Subcutaneous abdominal adipose tissue (tissue), 5 donors: Measurements from ENCODE around the gene GALNT12.

Experiments used
- H3K27ac ChIP-seq: one replicate; pipeline ENCODE4 v1.7.0; 2013; ENCODE audit warnings: low read depth, mild to moderate bottlenecking, inconsistent platforms, low read length, moderate library complexity
- H3K27me3 ChIP-seq, 5 donors: one replicate each; pipeline ENCODE4 v1.7.0; 2013; ENCODE audit warnings: low read length in 5 of 5, inconsistent platforms in 1 of 5; ENCODE audit not compliant: control insufficient read depth in 5 of 5, insufficient read depth in 4 of 5
- H3K36me3 ChIP-seq, 5 donors: one replicate each; pipeline ENCODE4 v1.7.0; 2013; ENCODE audit warnings: low read length in 5 of 5; ENCODE audit not compliant: control insufficient read depth in 5 of 5, insufficient read depth in 5 of 5
- H3K4me1 ChIP-seq, 5 donors: one replicate each; pipeline ENCODE4 v1.7.0; 2013; ENCODE audit warnings: low read length in 5 of 5, mild to moderate bottlenecking in 3 of 5, moderate library complexity in 1 of 5; ENCODE audit not compliant: control insufficient read depth in 5 of 5, insufficient read depth in 5 of 5
- H3K4me3 ChIP-seq, 5 donors: one replicate each; pipeline ENCODE4 v1.7.0; 2013; ENCODE audit warnings: low read length in 5 of 5, low read depth in 1 of 5
- H3K9ac ChIP-seq, 5 donors: one replicate each; pipeline ENCODE4 v1.7.0; 2013; ENCODE audit warnings: low read length in 5 of 5, mild to moderate bottlenecking in 4 of 5, moderate library complexity in 3 of 5
- H3K9me3 ChIP-seq, 5 donors: one replicate each; pipeline ENCODE4 v1.7.0; 2013; ENCODE audit warnings: low read length in 5 of 5; ENCODE audit not compliant: control insufficient read depth in 5 of 5
- donor health status: healthy.
- donor health status: healthy.
- donor health status: healthy.
- donor health status: healthy.
- donor health status: healthy.

GALNT12 gene, protein sequence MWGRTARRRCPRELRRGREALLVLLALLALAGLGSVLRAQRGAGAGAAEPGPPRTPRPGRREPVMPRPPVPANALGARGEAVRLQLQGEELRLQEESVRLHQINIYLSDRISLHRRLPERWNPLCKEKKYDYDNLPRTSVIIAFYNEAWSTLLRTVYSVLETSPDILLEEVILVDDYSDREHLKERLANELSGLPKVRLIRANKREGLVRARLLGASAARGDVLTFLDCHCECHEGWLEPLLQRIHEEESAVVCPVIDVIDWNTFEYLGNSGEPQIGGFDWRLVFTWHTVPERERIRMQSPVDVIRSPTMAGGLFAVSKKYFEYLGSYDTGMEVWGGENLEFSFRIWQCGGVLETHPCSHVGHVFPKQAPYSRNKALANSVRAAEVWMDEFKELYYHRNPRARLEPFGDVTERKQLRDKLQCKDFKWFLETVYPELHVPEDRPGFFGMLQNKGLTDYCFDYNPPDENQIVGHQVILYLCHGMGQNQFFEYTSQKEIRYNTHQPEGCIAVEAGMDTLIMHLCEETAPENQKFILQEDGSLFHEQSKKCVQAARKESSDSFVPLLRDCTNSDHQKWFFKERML

DNA sequence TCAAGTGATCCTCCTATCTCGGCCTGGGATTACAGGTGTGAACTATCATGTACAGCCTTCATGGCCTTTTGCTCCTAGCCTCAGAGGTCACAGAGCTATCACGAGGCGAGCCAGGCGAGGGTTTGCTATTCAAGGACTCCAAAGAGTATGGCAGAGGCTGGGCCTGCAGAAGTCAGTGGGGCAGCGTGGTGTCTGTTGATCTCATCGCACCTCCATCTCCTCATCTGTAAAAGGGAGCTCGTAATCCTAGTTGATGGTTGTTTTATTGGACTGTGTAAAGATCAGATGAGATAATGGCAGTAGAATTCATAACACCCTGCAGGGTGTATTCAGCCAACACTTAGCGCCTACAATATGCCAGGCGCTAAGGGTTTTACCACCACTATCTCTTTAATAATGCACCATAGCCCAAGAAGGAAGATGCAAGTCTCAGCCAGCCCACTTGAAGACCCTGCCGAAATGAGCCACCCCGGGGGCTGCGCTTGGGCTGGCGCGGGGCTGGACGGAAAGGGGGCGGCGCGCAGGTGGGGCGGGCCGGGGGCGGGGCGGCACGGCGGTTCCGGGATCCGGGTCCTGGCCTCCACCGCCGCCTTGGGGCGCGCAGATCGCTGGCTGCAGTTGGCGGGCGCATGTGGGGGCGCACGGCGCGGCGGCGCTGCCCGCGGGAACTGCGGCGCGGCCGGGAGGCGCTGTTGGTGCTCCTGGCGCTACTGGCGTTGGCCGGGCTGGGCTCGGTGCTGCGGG lies at the start of gene GALNT12:
GALNT12 (plus strand) TSS at position 601 of the 744 bp plus-strand sequence; CDS start at position 630, 29 bp downstream.
- Histone ChIP-seq H3K27me3 (peaks cover 3 to 18% (median 13%) of the 10 kb centered on the region in 5 donors), H3K9me3 (no peaks in the 10 kb centered on the region), H3K4me3 (peak within 1 kb of the TSS; percentile 56 to 78 (median 66)), H3K4me1 (peaks cover 2 to 21% (median 18%) of the 10 kb centered on the region in 5 donors), H3K36me3 (no peaks in the 10 kb centered on the region), H3K27ac (no peak within 1 kb of the TSS), H3K9ac (peak within 1 kb of the TSS in 3 of 5 donors; percentile 39 to 56 (median 46))

DNA sequence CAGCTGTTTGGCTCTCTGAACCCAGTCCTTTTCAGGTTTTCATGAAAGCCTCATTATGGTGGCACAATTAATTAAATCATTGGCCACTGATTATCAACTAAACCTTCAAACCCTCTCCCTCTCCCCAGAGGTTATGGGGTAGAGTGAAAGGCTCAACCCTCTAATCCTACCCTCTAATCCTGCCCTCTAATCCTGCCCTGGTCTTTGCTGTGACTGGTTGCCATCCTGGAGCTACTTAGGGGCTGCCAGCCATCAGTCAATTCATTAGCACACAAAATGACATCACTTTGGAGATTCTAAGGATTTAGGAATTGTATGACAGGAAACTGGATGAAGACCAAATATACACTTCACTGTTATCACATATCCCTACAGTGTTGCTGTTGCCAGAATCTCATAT lies 47.2 kb upstream of the GALNT12 start:
- Histone ChIP-seq H3K9me3 (peaks cover 0 to 5% (median 3%) of the 10 kb centered on the region in 5 donors), H3K9ac (no peak overlapping the region), H3K27ac (no peak overlapping the region), H3K36me3 (peaks cover 12 to 30% (median 15%) of the 10 kb centered on the region in 5 donors), H3K4me1 (no peaks in the 10 kb centered on the region), H3K27me3 (no peaks in the 10 kb centered on the region), H3K4me3 (no peak overlapping the region)

DNA sequence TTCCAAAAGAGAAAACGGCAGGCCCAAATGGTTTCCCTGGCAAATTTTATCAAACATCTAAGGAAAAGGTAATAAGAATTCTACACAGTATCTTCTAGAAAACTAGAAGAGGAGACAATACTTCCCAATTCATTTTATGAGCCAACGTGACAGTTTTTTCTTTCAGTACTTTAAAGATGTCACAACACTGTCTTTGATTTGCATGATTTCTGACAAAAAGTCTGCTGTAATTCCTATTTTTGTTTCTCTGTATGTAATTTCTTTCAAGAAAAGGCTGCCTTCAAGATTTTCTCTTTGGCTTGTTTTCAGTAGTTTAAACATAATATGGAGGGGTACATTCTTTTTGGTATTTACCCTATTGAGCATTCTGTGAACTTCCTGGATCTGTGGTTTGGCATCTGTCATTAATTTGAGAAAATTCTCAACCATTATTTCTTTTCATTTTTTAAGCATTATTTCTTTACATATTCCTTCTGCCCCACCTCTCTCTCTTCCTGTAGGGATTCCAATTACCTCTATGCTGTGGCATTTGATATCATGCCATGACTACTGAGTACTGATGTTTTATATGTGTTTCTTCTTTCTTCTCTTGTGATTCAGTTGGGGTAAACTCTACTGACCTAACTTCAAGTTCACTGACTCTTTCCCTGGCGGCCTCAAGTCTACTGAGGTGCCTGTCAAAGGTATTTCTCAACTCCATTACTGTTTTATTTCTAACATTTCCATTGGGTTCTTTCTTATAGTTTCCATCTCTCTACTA lies 43.3 kb upstream of the GALNT12 start:
- no peaks in the 10 kb centered on the region for H3K4me1 ChIP-seq
- peaks cover 0 to 5% (median 0%) of the 10 kb centered on the region in 5 donors for H3K9me3 ChIP-seq
- no peak overlapping the region for H3K27ac ChIP-seq
- H3K36me3 ChIP-seq, result peaks cover 22 to 27% (median 26%) of the 10 kb centered on the region in 5 donors
- H3K9ac ChIP-seq, result no peak overlapping the region
- no peak overlapping the region for H3K4me3 ChIP-seq
- H3K27me3 ChIP-seq, result no peaks in the 10 kb centered on the region

DNA sequence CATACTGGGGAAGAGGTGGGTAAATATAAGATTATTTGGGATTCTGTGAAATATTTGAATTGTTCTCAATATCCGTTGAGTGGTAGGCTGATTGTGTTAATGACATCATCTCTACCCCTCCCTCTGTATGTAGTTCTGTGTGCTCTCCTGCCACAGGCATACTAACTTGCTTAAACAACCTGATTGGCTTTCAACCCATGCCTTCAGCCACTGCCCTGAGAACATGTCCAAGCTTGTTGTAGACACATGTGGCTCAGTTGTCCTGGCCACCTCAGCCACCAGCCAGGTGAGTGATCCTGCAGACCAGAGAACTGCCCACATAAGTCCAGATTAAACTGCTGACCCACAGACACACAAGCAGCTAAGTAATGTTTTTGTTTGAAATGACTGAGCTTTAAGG lies 42.2 kb upstream of the GALNT12 start:
- Histone ChIP-seq H3K27ac (no peak overlapping the region), H3K4me3 (no peak overlapping the region), H3K4me1 (no peaks in the 10 kb centered on the region), H3K9ac (no peak overlapping the region), H3K27me3 (no peaks in the 10 kb centered on the region), H3K9me3 (peaks cover 0 to 5% (median 0%) of the 10 kb centered on the region in 5 donors), H3K36me3 (peaks cover 19 to 34% (median 30%) of the 10 kb centered on the region in 5 donors)

DNA sequence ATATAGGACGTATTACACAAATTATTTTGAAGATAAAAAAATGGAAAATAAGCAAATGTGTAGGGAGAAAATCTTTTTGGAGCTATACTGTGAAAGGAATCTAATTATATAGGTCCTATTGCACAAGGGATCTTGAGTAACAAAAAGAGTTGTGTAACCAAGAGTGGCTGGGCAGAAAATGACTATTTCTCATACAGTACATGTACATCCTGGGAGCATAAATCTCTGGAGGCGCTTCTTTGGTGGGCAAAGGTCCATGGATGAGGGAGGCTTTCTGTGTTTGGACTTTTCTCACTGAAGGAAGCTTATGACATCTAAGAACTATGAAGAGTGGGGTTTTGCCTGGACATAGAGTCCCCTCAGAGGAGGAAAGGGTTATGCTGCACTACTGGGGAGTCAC lies 40.9 kb upstream of the GALNT12 start:
- H3K4me1 ChIP-seq, result no peaks in the 10 kb centered on the region
- no peak overlapping the region for H3K4me3 ChIP-seq
- no peak overlapping the region for H3K9ac ChIP-seq
- peaks cover 19 to 46% (median 42%) of the 10 kb centered on the region in 5 donors for H3K36me3 ChIP-seq
- peaks cover 0 to 5% (median 0%) of the 10 kb centered on the region in 5 donors for H3K9me3 ChIP-seq
- no peak overlapping the region for H3K27ac ChIP-seq
- no peaks in the 10 kb centered on the region for H3K27me3 ChIP-seq

DNA sequence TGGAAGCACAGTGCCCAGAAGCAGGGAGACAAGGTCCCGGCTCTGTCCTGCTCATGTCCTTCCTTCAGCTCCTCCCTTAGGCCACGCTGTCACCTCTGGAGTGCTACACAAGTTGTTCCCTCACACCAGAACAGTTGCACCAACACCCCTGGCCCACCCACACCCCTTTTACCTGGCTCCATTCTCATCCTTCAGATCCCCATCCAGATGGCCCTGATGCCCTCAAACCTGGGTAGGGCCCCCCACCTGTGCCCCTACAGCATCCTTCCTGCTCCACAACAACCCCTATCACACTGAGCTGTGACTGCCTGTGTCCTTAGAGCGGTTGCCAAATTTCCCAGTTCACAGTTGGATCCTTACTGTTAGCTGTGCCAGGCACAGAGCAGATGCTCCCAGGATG lies 40.3 kb upstream of the GALNT12 start:
- Histone ChIP-seq H3K27ac (no peak overlapping the region), H3K36me3 (peaks cover 18 to 52% (median 48%) of the 10 kb centered on the region in 5 donors), H3K4me1 (no peaks in the 10 kb centered on the region), H3K4me3 (no peak overlapping the region), H3K9me3 (peaks cover 0 to 5% (median 0%) of the 10 kb centered on the region in 5 donors), H3K27me3 (no peaks in the 10 kb centered on the region), H3K9ac (no peak overlapping the region)

DNA sequence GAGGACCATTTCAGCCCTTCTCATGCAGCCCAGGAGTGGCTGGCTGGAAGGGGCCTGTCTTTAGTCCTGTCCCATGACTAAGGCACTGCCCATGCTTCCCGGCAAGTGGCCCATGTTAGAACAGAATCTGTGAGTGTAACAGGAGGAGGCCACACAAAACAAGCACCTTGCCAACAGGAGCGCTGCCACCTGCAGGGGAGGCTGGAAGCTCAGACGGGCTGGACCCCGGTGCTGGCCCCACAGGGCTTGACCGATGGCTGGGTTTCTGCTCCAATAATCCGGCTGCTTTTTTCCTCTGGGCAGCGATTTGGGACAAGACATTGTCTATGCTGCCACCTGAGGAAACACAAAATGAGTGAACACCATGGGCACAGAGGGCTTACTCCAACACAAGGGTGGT lies 39.6 kb upstream of the GALNT12 start:
- no peaks in the 10 kb centered on the region for H3K27me3 ChIP-seq
- H3K36me3 ChIP-seq, result peaks cover 11 to 57% (median 55%) of the 10 kb centered on the region in 5 donors
- H3K4me1 ChIP-seq, result no peaks in the 10 kb centered on the region
- H3K4me3 ChIP-seq, result no peak overlapping the region
- H3K9me3 ChIP-seq, result peaks cover 0 to 5% (median 0%) of the 10 kb centered on the region in 5 donors
- H3K27ac ChIP-seq, result no peak overlapping the region
- H3K9ac ChIP-seq, result no peak overlapping the region

DNA sequence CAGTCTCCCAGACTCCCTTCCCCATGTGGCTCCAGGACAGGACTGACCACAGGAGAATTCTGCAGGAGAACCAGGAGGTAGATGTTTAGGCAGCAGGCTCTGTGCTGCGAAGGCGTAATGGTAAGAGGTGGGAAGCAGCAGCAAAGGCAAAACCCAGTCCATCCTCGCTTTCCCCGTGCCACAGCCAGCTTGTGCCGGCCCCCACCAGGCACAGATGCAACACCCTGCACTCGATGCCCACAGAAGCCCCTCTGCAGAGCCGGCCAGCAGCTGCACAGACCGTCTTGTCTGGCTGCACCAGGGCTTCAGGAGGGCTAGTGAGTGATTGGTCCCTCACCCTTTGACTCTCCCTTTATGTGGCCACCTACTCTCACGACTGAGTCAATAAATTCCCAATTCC lies 39.1 kb upstream of the GALNT12 start:
- Histone ChIP-seq H3K4me3 (no peak overlapping the region), H3K27ac (no peak overlapping the region), H3K4me1 (no peaks in the 10 kb centered on the region), H3K36me3 (peaks cover 10 to 61% (median 59%) of the 10 kb centered on the region in 5 donors), H3K9ac (no peak overlapping the region), H3K27me3 (no peaks in the 10 kb centered on the region), H3K9me3 (peaks cover 0 to 5% (median 0%) of the 10 kb centered on the region in 5 donors)

DNA sequence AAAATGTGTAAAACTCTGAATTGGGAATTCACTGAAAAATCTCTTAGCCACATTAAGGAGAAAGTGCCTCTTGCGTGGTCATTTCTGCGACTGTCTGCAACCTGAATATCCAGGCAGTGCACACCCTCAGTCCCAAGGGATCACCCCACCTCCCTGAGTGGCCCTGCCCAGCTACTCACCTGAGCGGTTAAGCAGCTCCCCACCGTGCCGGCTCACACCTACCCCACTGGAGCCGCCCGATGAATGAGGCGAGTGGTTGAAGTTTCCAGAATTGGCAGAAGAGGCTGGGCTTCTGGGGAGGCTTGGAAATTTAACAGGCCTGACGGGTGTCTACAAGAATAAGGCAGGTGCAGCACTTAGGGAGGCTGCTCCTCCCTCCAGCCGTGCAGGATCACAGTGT lies 36.8 kb upstream of the GALNT12 start:
- Histone ChIP-seq H3K9ac (no peak overlapping the region), H3K4me1 (no peaks in the 10 kb centered on the region), H3K27ac (no peak overlapping the region), H3K36me3 (peaks cover 0 to 66% (median 66%) of the 10 kb centered on the region in 5 donors), H3K9me3 (no peaks in the 10 kb centered on the region), H3K27me3 (no peaks in the 10 kb centered on the region), H3K4me3 (no peak overlapping the region)
